SK-N-SH (cell line): Measurements from ENCODE around the gene PACSIN1. TPM values are rescaled to one million over a fixed set of nuclear protein-coding genes. Genes with fewer than 3 reads are reported as not detected.

Source experiments
- CTCF ChIA-PET: fragments of 300-600, 350-600 bp; formaldehyde crosslinking; extraction: SDS; loops from one replicate; lab custom pipeline; 2021; lab: Yijun Ruan, JAX
- POLR2A ChIA-PET: fragments of 350-600 bp; sonication (Branson Sonifier 250); formaldehyde crosslinking; extraction: SDS; loops from one replicate; lab custom pipeline; 2020; ENCODE audit warnings: antibody characterized with exemption, inconsistent platforms; lab: Yijun Ruan, JAX
- DNase-seq: peaks from one replicate; pipeline ENCODE4 v3.0.0; 2012
- H2AFZ ChIP-seq: fragments of 200-600 bp; sonication (generic); 2 replicates; pipeline ENCODE4 v1.8.1; 2016; ENCODE audit warnings: antibody characterized with exemption, mild to moderate bottlenecking, low read depth
- H3F3A ChIP-seq: fragments of 200-600 bp; sonication (generic); replicated peaks from 2 replicates; pipeline ENCODE3; 2016; ENCODE audit warnings: antibody characterized with exemption, mild to moderate bottlenecking; ENCODE audit not compliant: insufficient read depth
- H3K27ac ChIP-seq, 2 experiments: fragments of 200-500 bp in 1 of 2; fragments of 200-600 bp in 1 of 2; sonication (Bioruptor generic) in 1 of 2; sonication (generic), shearing (Covaris generic) in 1 of 2; 2 replicates each; pipeline versions ENCODE4 v1.5.1 to v1.6.1; 2014 to 2016; ENCODE audit warnings: low read depth in 2 of 2, inconsistent platforms in 1 of 2, low read length in 1 of 2, mild to moderate bottlenecking in 1 of 2, mixed read lengths in 1 of 2
- H3K27me3 ChIP-seq: fragments of 200-600 bp; sonication (generic), shearing (Covaris generic); 2 replicates; pipeline ENCODE4 v1.6.1; 2016; ENCODE audit warnings: mixed run types; ENCODE audit not compliant: insufficient read depth
- H3K36me3 ChIP-seq, 2 experiments: fragments of 200-500 bp in 1 of 2; fragments of 200-600 bp in 1 of 2; sonication (Bioruptor generic) in 1 of 2; sonication (generic) in 1 of 2; replicated peaks in 1 of 2; 2 replicates each; pipeline versions ENCODE3 to v1.5.1; 2014 to 2016; ENCODE audit warnings: low read length in 1 of 2, mild to moderate bottlenecking in 1 of 2; ENCODE audit not compliant: insufficient read depth in 2 of 2, control insufficient read depth in 1 of 2
- H3K4me1 ChIP-seq, 2 experiments: fragments of 200-500 bp in 1 of 2; fragments of 200-600 bp in 1 of 2; sonication (Bioruptor generic) in 1 of 2; sonication (generic), shearing (Covaris generic) in 1 of 2; 2 replicates each; pipeline versions ENCODE4 v1.5.1 to v1.6.1; 2014 to 2016; ENCODE audit warnings: low read depth in 1 of 2, low read length in 1 of 2, mixed run types in 1 of 2; ENCODE audit not compliant: insufficient read depth in 2 of 2, control insufficient read depth in 1 of 2
- H3K4me2 ChIP-seq: fragments of 200-600 bp; sonication (generic), shearing (Covaris generic); 2 replicates; pipeline ENCODE4 v1.6.1; 2017; ENCODE audit warnings: mixed run types
- H3K4me3 ChIP-seq, 2 experiments: fragments of 200-500 bp in 1 of 2; fragments of 200-600 bp in 1 of 2; sonication (Bioruptor generic) in 1 of 2; sonication (generic), shearing (Covaris generic) in 1 of 2; 2 replicates each; pipeline versions ENCODE4 v1.5.1 to v1.8.1; 2014 to 2016; ENCODE audit warnings: low read depth in 2 of 2, inconsistent platforms in 1 of 2, low read length in 1 of 2, mild to moderate bottlenecking in 1 of 2, mixed read lengths in 1 of 2, moderate library complexity in 1 of 2
- H3K79me2 ChIP-seq: fragments of 200-600 bp; sonication (generic); 2 replicates; pipeline ENCODE4 v1.8.1; 2017; ENCODE audit warnings: mild to moderate bottlenecking; ENCODE audit not compliant: insufficient read depth
- H3K9ac ChIP-seq: fragments of 200-600 bp; sonication (generic); 2 replicates; pipeline ENCODE4 v1.6.1; 2017; ENCODE audit warnings: mixed run types
- H3K9me2 ChIP-seq: fragments of 200-600 bp; sonication (generic); 2 replicates; pipeline ENCODE4 v1.6.1; 2017; ENCODE audit warnings: mixed run types
- H3K9me3 ChIP-seq: fragments of 200-600 bp; sonication (generic); 2 replicates; pipeline ENCODE4 v1.6.1; 2017; ENCODE audit warnings: mixed run types, mild to moderate bottlenecking, moderate library complexity
- H4K20me1 ChIP-seq: fragments of 200-600 bp; sonication (generic); 2 replicates; pipeline ENCODE4 v1.6.1; 2017; ENCODE audit warnings: mild to moderate bottlenecking, mixed run types; ENCODE audit not compliant: insufficient read depth
- EP300 ChIP-seq, 2 experiments: IDR thresholded peaks; 2 replicates each; pipeline versions ENCODE4 v1.4.0 to v1.6.1; 2012; ENCODE audit warnings: borderline replicate concordance in 1 of 2, low read depth in 1 of 2, low read length in 1 of 2
- FOSL2 ChIP-seq: IDR thresholded peaks from 2 replicates; pipeline ENCODE4 v1.4.0; 2012; ENCODE audit warnings: low read depth, mild to moderate bottlenecking, moderate library complexity, borderline replicate concordance
- GABPA ChIP-seq: IDR thresholded peaks from 2 replicates; pipeline ENCODE4 v1.4.0; 2012; ENCODE audit warnings: low read depth, mild to moderate bottlenecking
- MXI1 ChIP-seq: IDR thresholded peaks from 2 replicates; pipeline ENCODE4 v1.6.1; 2012; ENCODE audit warnings: mild to moderate bottlenecking, low read depth, low read length, improper control_type of control experiment
- SMC3 ChIP-seq: IDR thresholded peaks from 2 replicates; pipeline ENCODE4 v1.6.1; 2012; ENCODE audit warnings: low read depth, low read length, improper control_type of control experiment
- WGBS: methylation state at CpG from one replicate; pipeline ENCODE4 v1.1.6; 2017; ENCODE audit warnings: low lambda C conversion rate; 5-methylcytosine and 5-hydroxymethylcytosine counted together
- polyA plus RNA-seq, 3 experiments: library from polyadenylated mRNA; depleted of rRNA; stranded (reverse); fragments of >200 nt; gene quantifications; 2 replicates each; pipeline ENCODE4 v1.2.3, GENCODE V29; 2012
- TF ChIP-seq, protein P1 (sequence below): IDR thresholded peaks from 2 replicates; pipeline ENCODE4 v1.4.0; 2012; ENCODE audit warnings: low read depth, borderline replicate concordance
- TF ChIP-seq, protein P2 (sequence below): fragments of 200-600 bp; sonication (generic); IDR thresholded peaks from 2 replicates; pipeline ENCODE4 v1.6.1; 2017; ENCODE audit warnings: antibody characterized with exemption, mild to moderate bottlenecking, moderate library complexity
- TF ChIP-seq, protein P3 (sequence below): fragments of 150-350 bp; IDR thresholded peaks from 2 replicates; pipeline ENCODE4 v1.6.1; 2017; ENCODE audit warnings: antibody characterized with exemption, low read length, low read depth, borderline replicate concordance
- TF ChIP-seq, protein P4 (sequence below): IDR thresholded peaks from 2 replicates; pipeline ENCODE4 v1.4.0; 2012; ENCODE audit warnings: low read depth

PACSIN1 gene
- polyA plus RNA-seq, 1 of the 3 experiments (the other 2 are of a cell fraction), result 0.05 TPM

DNA sequence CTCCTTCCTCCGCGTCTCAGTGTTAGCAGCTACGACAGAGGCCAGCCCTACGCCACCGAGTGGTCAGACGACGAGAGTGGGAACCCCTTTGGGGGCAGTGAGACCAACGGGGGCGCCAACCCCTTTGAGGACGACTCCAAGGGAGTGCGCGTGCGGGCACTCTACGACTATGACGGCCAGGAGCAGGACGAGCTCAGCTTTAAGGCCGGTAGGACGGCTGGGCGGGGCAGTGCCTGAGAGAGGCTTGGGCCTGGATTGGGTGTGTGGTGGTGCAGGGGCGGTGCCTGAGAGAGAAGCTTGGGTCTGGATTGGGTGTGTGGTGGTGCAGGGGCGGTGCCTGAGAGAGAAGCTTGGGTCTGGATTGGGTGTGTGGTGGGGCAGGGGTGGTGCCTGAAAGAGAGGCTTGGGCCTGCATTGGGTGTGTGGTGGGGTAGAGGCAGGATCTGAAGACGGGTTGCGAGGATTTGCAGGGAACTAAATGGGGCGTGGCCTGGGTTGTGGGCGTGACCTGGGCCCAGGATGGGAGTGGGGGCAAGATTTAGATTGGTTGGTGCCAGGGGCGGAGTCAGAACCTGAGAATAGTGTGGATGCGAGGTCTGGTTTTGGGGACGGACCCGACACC, 65.8 kb downstream of the PACSIN1 start:
- Histone ChIP-seq H3K36me3 (no peaks in the 10 kb centered on the region), H3F3A (no peaks in the 10 kb centered on the region), H3K79me2 (no peaks in the 10 kb centered on the region), H3K27me3 (no peaks in the 10 kb centered on the region), H3K9me3 (no peaks in the 10 kb centered on the region), H3K4me3 (no peak overlapping the region), H2AFZ (no peak overlapping the region), H3K9me2 (no peaks in the 10 kb centered on the region), H3K4me2 (no peak overlapping the region), H4K20me1 (no peaks in the 10 kb centered on the region), H3K4me1 (peaks cover 2 to 15% of the 10 kb centered on the region in 2 experiments; a peak in 1 of 4 replicates), H3K27ac (no peak overlapping the region), H3K9ac (no peak overlapping the region)
- POLR2A ChIA-PET, result no interaction called here
- DNase-seq, result no peak
- TF ChIP-seq FOSL2 (no peak), GABPA (no peak), SMC3 (no peak), MXI1 (no peak)
- TF ChIP-seq, protein P1, sequence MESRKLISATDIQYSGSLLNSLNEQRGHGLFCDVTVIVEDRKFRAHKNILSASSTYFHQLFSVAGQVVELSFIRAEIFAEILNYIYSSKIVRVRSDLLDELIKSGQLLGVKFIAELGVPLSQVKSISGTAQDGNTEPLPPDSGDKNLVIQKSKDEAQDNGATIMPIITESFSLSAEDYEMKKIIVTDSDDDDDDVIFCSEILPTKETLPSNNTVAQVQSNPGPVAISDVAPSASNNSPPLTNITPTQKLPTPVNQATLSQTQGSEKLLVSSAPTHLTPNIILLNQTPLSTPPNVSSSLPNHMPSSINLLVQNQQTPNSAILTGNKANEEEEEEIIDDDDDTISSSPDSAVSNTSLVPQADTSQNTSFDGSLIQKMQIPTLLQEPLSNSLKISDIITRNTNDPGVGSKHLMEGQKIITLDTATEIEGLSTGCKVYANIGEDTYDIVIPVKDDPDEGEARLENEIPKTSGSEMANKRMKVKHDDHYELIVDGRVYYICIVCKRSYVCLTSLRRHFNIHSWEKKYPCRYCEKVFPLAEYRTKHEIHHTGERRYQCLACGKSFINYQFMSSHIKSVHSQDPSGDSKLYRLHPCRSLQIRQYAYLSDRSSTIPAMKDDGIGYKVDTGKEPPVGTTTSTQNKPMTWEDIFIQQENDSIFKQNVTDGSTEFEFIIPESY, result no peak
- TF ChIP-seq, protein P2, sequence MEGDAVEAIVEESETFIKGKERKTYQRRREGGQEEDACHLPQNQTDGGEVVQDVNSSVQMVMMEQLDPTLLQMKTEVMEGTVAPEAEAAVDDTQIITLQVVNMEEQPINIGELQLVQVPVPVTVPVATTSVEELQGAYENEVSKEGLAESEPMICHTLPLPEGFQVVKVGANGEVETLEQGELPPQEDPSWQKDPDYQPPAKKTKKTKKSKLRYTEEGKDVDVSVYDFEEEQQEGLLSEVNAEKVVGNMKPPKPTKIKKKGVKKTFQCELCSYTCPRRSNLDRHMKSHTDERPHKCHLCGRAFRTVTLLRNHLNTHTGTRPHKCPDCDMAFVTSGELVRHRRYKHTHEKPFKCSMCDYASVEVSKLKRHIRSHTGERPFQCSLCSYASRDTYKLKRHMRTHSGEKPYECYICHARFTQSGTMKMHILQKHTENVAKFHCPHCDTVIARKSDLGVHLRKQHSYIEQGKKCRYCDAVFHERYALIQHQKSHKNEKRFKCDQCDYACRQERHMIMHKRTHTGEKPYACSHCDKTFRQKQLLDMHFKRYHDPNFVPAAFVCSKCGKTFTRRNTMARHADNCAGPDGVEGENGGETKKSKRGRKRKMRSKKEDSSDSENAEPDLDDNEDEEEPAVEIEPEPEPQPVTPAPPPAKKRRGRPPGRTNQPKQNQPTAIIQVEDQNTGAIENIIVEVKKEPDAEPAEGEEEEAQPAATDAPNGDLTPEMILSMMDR, result no peak
- WGBS, result 96% methylated on average over 15 of the region's 29 CpGs
- CTCF ChIA-PET, result interaction anchor here (1.2 kb wide), 1 partner anchor 78 kb away, joined by 4 read pairs; no protein-coding TSS in a partner anchor

DNA sequence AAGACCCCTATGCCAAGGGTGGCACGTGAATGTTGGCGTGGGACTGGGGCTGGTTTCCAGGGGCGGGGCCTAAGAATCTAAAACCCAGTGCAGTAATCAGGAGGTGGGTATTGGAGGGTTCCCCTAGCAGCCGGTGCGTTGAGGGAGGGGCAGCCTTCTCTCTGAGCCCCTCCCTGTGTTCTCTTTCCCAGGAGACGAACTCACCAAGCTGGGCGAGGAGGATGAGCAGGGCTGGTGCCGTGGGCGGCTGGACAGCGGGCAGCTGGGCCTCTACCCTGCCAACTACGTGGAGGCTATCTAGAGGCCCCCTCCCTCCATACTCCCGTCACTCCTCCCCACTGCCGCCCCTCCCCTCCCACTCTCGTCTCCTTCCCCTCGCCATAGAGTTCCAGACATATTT, 66.4 kb downstream of the PACSIN1 start:
- Histone ChIP-seq H3K4me3 (no peak overlapping the region), H3K79me2 (no peaks in the 10 kb centered on the region), H3K27me3 (no peaks in the 10 kb centered on the region), H3K36me3 (no peaks in the 10 kb centered on the region), H3K4me2 (no peak overlapping the region), H3K9me2 (no peaks in the 10 kb centered on the region), H3K27ac (no peak overlapping the region), H3F3A (no peaks in the 10 kb centered on the region), H3K9me3 (no peaks in the 10 kb centered on the region), H3K9ac (no peak overlapping the region), H2AFZ (no peak overlapping the region), H3K4me1 (peaks cover 0 to 18% of the 10 kb centered on the region in 2 experiments; a peak in 1 of 4 replicates), H4K20me1 (no peaks in the 10 kb centered on the region)
- 93% methylated on average over 11 of the region's 15 CpGs for WGBS
- ChIA-PET POLR2A (no interaction called here), CTCF (no interaction called here)
- TF ChIP-seq, protein P3, sequence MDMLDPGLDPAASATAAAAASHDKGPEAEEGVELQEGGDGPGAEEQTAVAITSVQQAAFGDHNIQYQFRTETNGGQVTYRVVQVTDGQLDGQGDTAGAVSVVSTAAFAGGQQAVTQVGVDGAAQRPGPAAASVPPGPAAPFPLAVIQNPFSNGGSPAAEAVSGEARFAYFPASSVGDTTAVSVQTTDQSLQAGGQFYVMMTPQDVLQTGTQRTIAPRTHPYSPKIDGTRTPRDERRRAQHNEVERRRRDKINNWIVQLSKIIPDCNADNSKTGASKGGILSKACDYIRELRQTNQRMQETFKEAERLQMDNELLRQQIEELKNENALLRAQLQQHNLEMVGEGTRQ, result no peak
- no peak for TF ChIP-seq MXI1
- no peak for TF ChIP-seq EP300 (IDR thresholded peaks at IDR 0.05; ENCODE audit: borderline replicate concordance in 1 of 2, low read depth in 1 of 2, low read length in 1 of 2)
- TF ChIP-seq, protein P4, sequence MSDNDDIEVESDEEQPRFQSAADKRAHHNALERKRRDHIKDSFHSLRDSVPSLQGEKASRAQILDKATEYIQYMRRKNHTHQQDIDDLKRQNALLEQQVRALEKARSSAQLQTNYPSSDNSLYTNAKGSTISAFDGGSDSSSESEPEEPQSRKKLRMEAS, result no peak
- no peak for DNase-seq
